ENCODE results near the gene SH3BP5. TPM values are rescaled to one million over a fixed set of nuclear protein-coding genes. Genes with fewer than 3 reads are reported as not detected.
A peak's percentile ranks its signal among the peaks of the same experiment; 100 is the strongest.

Gene SH3BP5
- polyA plus RNA-seq, 1 experiment, result 30.9 TPM

GRCh38 chr3:15331072-15331605 is 1.2 kb downstream of the SH3BP5 start:
- DNase-seq (ENCODE audit: low read depth), result no peak
- H3K27me3 ChIP-seq (ENCODE audit: control insufficient read depth, insufficient read depth, low read length), result no peaks in the 10 kb centered on the region
- ChIA-PET CTCF (interaction anchor here (0.8 to 7.7 kb wide), 2 partner anchors 47 to 63 kb away, joined by 3 to 77 read pairs; no protein-coding TSS in a partner anchor), POLR2A (interaction anchor here (0.7 kb wide), 1 partner anchor 10 kb away, joined by 5 read pairs; no protein-coding TSS in a partner anchor)
- peak overlapping the region; percentile 83 for H3K4me3 ChIP-seq (ENCODE audit: low read depth, low read length)
- no peaks in the 10 kb centered on the region for H3K36me3 ChIP-seq (ENCODE audit: control insufficient read depth, insufficient read depth, low read length)
- 0 out of 2 replicates have a peak, but pooled peaks have one; percentile 9 for TF ChIP-seq CTCF (IDR thresholded peaks at IDR 0.05; ENCODE audit: insufficient read depth, low read depth, low read length)

- Histone ChIP-seq H3K36me3 (ENCODE audit: control insufficient read depth, insufficient read depth, low read length) (no peaks in the 10 kb centered on the region), H3K27me3 (ENCODE audit: control insufficient read depth, insufficient read depth, low read length) (no peaks in the 10 kb centered on the region), H3K4me3 (ENCODE audit: low read depth, low read length) (no peak overlapping the region)
- ChIA-PET CTCF (interaction anchor here (1.2 to 7.7 kb wide), 3 partner anchors 13 to 62 kb away, joined by 3 to 77 read pairs (median 6); no protein-coding TSS in a partner anchor), POLR2A (no interaction called here)
- no peak for TF ChIP-seq CTCF (IDR thresholded peaks at IDR 0.05; ENCODE audit: insufficient read depth, low read depth, low read length)
- peak; percentile 77 for DNase-seq (ENCODE audit: low read depth)
These were observed 2.3 kb downstream of the SH3BP5 start for GRCh38 chr3:15330031-15330596.

- no peak for DNase-seq (ENCODE audit: low read depth)
These were observed 3.1 kb downstream of the SH3BP5 start for GRCh38 chr3:15329046-15330005.

GRCh38 chr3:15327941-15328340 is 4.4 kb downstream of the SH3BP5 start:
- Histone ChIP-seq H3K36me3 (ENCODE audit: control insufficient read depth, insufficient read depth, low read length) (no peaks in the 10 kb centered on the region), H3K27me3 (ENCODE audit: control insufficient read depth, insufficient read depth, low read length) (no peaks in the 10 kb centered on the region), H3K4me3 (ENCODE audit: low read depth, low read length) (no peak overlapping the region)
- ChIA-PET POLR2A (no interaction called here), CTCF (interaction anchor here (1.1 to 7.7 kb wide), 2 partner anchors 27 to 60 kb away, joined by 3 to 77 read pairs; no protein-coding TSS in a partner anchor)
- no peak for TF ChIP-seq CTCF (IDR thresholded peaks at IDR 0.05; ENCODE audit: insufficient read depth, low read depth, low read length)
- DNase-seq (ENCODE audit: low read depth), result no peak

More at GRCh38 chr3:15329046-15330005, 3.1 kb downstream of the SH3BP5 start:
- no peak for TF ChIP-seq CTCF (IDR thresholded peaks at IDR 0.05; ENCODE audit: insufficient read depth, low read depth, low read length)
- CTCF ChIA-PET, result interaction anchor here (1.1 to 7.7 kb wide), 4 partner anchors 14 to 61 kb away, joined by 3 to 77 read pairs (median 4); no protein-coding TSS in a partner anchor
- H3K4me3 ChIP-seq (ENCODE audit: low read depth, low read length), result no peak overlapping the region
- POLR2A ChIA-PET, result no interaction called here
- no peaks in the 10 kb centered on the region for H3K36me3 ChIP-seq (ENCODE audit: control insufficient read depth, insufficient read depth, low read length)
- no peaks in the 10 kb centered on the region for H3K27me3 ChIP-seq (ENCODE audit: control insufficient read depth, insufficient read depth, low read length)

GRCh38 chr3:15326673-15327072 is 5.7 kb downstream of the SH3BP5 start:
- ChIA-PET POLR2A (no interaction called here), CTCF (no interaction called here)
- TF ChIP-seq CTCF (IDR thresholded peaks at IDR 0.05; ENCODE audit: insufficient read depth, low read depth, low read length), result no peak
- H3K36me3 ChIP-seq (ENCODE audit: control insufficient read depth, insufficient read depth, low read length), result no peaks in the 10 kb centered on the region
- no peaks in the 10 kb centered on the region for H3K27me3 ChIP-seq (ENCODE audit: control insufficient read depth, insufficient read depth, low read length)
- no peak for DNase-seq (ENCODE audit: low read depth)
- H3K4me3 ChIP-seq (ENCODE audit: low read depth, low read length), result no peak overlapping the region
